ENCODE results near the gene TALDO1.

DNA sequence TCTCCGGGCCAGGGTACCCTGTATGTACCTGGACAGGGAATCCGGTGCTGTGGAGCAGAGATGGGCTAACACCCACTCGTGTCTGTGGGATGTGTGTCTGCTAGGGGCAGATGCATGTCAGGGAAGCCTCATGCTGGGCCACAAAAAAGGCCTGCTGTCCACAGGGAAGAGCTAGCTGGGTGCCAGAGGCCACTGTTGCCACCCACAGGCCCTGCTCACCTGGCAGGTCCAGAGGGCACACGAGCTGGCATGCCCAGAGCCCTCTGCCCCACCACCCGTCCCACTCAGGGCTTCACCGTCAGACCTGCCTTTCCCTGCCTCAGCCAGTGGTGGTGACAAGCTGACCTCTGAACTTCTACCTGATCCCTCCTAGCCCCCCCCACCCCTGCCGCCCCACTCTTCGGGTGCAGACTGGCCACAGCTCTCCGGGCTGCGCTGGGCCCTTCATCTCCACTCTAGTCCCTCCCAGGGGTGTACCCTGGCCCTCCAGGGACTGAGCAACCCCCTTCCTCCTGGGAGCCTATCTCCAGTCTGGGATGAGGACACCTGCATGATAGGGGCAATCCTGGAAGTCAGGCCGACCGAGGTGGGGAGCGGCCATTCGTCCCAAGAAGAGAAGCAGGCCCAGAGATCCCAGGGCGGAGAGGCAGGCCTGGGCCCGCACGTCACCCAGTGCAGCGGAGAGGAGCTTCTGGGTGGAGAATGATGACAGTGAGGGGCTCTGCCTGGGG, 49.5 kb downstream of the TALDO1 start:
- TF ChIP-seq, protein P1, sequence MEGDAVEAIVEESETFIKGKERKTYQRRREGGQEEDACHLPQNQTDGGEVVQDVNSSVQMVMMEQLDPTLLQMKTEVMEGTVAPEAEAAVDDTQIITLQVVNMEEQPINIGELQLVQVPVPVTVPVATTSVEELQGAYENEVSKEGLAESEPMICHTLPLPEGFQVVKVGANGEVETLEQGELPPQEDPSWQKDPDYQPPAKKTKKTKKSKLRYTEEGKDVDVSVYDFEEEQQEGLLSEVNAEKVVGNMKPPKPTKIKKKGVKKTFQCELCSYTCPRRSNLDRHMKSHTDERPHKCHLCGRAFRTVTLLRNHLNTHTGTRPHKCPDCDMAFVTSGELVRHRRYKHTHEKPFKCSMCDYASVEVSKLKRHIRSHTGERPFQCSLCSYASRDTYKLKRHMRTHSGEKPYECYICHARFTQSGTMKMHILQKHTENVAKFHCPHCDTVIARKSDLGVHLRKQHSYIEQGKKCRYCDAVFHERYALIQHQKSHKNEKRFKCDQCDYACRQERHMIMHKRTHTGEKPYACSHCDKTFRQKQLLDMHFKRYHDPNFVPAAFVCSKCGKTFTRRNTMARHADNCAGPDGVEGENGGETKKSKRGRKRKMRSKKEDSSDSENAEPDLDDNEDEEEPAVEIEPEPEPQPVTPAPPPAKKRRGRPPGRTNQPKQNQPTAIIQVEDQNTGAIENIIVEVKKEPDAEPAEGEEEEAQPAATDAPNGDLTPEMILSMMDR (conservative IDR thresholded peaks at IDR 0.05): no peak
- TF ChIP-seq EZH2 (IDR thresholded peaks at IDR 0.05; ENCODE audit: low read depth): no peak

Measured in PC-9 (cell line).